Midbrain (tissue), 1 donor: Measurements from ENCODE around the gene CIBAR2.

ENCODE experiments used
- DNase-seq: peaks from one replicate; lab custom pipeline; 2025; lab: John Stamatoyannopoulos, UW

CIBAR2 gene

GRCh38 chr16:85144026-85144915 is 32.0 kb upstream of the CIBAR2 start:
- DNase-seq: no peak

GRCh38 chr16:85142771-85143211 is 30.5 kb upstream of the CIBAR2 start:
- no peak for DNase-seq

DNA sequence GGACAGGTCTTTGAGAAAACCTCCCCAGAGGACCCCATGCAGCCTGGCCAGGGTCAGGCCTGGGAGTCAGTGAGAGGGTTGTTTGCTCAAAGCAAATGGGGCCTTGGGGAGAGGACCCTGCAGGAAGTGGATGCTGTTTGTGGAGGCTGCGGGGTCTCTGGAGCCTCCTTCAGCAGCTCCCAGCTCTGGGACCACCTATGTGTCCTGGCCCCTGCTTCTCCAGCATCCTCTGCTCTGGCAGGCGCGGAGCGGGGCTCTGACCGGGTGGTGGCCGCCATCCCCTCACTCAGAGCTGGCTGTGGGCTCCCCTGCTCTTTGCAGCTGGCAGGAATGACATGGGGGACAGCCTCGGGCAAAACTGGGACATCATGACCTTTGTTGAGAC is 29.8 kb upstream of the CIBAR2 start:
- DNase-seq: no peak

DNA sequence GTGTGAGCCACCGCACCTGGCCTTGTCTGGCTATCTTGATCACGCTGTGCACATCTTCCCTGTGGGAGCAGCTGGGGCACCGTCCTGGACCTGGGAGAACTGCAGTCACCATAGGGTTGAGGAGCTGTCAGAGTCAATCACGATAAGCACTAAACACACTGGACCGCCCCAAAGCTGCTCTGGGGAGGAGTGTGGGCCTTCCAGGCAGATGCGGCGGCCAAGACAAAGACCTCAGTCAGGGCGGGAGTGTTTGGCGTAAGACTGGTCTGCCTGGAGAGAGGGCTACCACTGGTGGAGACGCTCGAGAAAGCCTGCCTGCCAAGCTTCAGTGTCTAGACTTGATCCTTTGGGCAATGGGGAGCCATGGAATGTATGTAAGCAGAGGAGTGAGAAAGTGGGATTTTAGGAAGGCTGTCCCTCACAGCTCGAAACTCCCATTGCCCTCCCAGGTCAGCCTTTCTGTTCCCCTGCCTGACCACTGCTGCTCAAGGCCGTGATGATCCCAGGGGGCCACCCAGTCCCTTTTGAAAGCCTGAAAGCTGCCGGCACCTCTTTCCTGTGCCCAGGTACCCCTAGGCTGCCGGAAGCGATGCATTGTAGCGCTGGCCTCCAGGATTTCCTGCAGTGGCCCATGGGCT is 29.3 kb upstream of the CIBAR2 start:
- no peak for DNase-seq

DNA sequence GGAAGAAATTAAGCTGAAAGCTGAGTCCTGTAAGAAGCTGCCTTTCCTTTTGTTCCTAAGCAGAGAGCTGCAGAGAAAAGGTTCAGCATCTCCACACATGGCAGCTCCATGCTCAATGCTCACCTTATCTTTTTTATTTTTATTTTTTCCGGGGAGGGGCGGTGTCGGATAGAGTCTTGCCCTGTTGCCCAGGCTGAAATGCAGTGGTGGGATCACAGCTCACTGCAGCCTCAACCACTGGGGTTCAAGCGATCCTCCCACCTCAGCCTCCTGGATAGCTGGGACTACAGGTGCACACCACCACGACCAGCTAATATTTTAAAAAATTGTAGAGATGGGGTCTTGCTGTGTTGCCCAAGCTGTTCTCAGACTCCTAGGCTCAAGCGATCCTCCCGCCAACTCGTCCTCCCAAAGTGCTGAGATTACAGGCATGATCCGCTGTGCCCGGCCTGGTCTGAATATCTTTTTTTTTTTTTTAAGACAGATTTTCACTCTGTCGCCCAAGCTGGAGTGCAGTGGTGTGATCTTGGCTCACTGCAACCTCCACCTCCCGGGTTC is 28.3 kb upstream of the CIBAR2 start:
- no peak for DNase-seq

GRCh38 chr16:85139881-85140339 is 27.6 kb upstream of the CIBAR2 start:
- no peak for DNase-seq

DNA sequence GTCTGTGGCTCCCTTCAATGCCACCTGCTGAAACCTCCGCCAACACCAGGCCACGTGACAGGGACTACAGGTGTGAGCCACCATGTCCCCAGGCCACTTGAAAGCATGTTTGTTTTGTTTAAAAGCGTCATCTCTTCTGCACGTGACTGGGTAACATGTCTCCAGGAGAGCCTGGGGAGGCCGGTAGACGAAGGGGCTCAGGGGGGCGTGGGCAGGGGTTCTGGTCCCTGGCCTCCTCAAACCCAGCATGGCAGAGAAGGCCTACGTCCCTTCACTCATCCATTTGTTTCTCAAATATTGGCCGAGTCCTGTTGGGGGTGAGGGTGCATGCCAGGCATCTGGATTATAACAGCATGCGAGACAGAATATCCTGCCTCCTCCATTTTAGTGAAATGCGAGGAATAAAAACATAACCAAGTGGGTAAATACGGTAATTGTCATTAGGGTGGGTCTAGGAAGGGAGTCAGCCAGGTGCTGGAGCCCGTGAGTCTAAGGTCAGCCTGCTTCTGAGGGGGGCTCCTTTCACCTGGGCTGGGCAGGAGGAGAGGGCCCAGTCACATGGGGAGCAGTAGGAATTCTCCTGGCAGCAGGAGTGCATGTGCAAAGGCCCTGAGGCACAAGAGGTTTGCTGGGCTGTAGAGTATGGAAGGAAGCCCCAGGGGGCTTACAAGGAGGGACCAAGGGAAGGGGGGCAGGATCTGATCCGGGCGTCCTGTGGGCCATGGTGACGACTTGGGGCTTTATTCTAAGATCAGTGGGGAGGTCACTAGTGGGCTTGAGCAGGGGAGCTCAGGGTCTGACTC is 26.8 kb upstream of the CIBAR2 start:
- no peak for DNase-seq

DNA sequence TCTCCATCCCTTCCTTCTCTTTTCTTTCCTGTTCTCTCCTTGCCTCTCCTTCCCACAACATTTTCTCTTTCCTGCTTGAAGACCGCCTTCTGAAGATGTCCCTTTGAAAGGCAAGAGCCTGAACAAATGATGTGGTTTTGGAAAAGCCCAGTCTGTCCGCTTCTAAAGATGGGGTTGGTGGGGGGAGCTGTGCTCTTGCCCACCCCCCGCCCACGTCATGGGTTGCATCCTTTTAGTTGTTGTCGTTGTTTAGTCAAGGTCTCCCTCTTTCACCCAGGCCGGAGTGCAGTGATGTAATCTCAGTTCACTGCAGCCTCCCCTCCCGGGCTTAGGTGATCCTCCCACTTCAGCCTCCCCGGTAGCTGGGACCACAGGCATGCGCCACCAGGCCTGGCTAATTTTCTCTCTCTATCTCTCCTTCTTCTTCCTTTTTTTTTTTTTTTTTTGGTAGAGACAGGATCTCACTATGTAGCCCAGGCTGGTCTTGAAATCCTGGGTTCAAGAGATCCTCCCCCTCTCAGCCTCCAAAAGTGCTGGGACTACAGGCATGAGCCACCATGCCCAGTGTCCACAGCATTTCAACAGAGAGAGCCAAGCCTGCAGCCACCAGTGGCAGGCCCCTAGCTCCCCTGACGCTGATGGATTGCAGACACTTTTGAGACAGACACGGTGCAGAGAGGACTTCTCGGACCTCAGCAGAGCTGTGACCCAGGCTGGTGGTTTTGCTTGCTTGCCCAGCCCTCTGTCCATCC is 26.0 kb upstream of the CIBAR2 start:
- no peak for DNase-seq

- peak; percentile 93 for DNase-seq
Observed at GRCh38 chr16:85137323-85138072, 25.2 kb upstream of the CIBAR2 start.

- no peak for DNase-seq
Observed at GRCh38 chr16:85136702-85137322, 24.5 kb upstream of the CIBAR2 start.

GRCh38 chr16:85136213-85136701 is 24.0 kb upstream of the CIBAR2 start:
- peak; percentile 15 for DNase-seq

DNA sequence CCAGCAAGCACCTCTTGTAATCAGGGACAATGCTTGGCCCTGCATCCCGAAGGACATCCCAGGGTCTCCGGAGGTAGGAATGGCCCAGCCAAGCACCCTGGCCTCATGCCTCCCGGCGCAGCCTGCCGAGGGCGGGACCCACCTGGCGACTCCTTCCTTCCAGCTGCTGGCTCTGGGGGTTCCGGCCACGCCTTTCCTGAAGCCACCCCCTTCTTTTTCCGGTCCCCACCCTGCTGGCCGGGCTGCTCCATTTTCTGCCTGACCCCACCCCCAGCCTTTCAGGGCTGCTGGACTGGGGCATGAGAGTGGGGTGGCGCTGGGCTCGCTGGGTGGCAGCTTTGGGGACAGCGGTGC is 22.5 kb upstream of the CIBAR2 start:
- DNase-seq: no peak

- no peak for DNase-seq
Observed at GRCh38 chr16:85134076-85134788, 22.0 kb upstream of the CIBAR2 start.

DNA sequence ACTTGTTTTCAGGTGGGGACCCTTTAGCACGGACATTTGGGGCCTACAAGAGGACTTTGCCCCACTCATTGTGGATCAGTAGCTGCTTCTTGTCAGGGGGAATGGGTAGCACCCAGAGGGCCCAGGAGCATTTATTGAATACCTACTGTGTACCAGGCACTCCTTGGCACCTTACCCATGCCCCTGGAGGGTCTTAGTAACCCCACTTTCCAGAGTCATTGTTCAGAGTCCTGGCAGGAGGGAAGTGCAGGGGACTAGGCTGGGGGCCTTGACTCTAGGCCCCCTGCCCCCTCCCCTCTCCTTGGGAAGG is 21.0 kb upstream of the CIBAR2 start:
- no peak for DNase-seq

GRCh38 chr16:85132456-85133289 is 20.4 kb upstream of the CIBAR2 start:
- no peak for DNase-seq

DNA sequence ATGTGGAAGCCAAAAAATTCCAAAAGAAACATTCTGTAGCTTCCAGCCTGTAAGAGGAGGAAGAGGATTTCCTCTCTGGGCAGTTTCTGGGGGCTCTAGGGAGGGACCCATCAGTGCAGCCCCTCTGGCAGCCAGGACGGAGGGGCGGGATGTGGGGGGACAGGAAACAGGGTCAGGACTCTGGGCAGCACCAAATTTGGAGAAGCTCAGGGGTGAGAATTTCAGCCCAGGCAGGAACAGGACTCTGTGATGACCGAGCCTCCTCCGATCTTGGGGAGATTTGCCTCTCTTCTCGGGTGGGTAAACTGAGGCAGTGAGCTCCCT is 18.4 kb upstream of the CIBAR2 start:
- DNase-seq: no peak

GRCh38 chr16:85129876-85130704 is 17.8 kb upstream of the CIBAR2 start:
- DNase-seq: peak; percentile 43
